Activated T-helper 2 cell treated with anti-CD3 and anti-CD28 coated beads, Interferon-gamma antibody, Interleukin-2, Interleukin-4, amounts not matched to agents 10 μg/mL and 5 μg/mL and 100 μg/mL, durations not matched to agents 14 hours and 24 hours and 36 hours (primary cell): Measurements from ENCODE around the gene HDAC10. TPM values are rescaled to one million over a fixed set of nuclear protein-coding genes. Genes with fewer than 3 reads are reported as not detected.

Source experiments
- DNase-seq: peaks from one replicate; pipeline ENCODE4 v3.0.0; 2021; ENCODE audit warnings: low spot score
- H3K27ac Mint-ChIP-seq: one replicate; pipeline ENCODE4 v1.8.0; 2021; ENCODE audit warnings: mixed read lengths
- H3K27me3 Mint-ChIP-seq: one replicate; pipeline ENCODE4 v1.8.0; 2021; ENCODE audit warnings: low read depth, mixed read lengths
- H3K36me3 Mint-ChIP-seq: one replicate; pipeline ENCODE4 v1.8.0; 2021; ENCODE audit warnings: low read depth, mixed read lengths
- H3K4me1 Mint-ChIP-seq: one replicate; pipeline ENCODE4 v1.8.0; 2021; ENCODE audit warnings: low read depth, mixed read lengths
- H3K4me3 Mint-ChIP-seq: one replicate; pipeline ENCODE4 v1.8.0; 2021; ENCODE audit warnings: low read depth, mild to moderate bottlenecking, moderate library complexity, mixed read lengths
- H3K9me3 Mint-ChIP-seq: one replicate; pipeline ENCODE4 v1.8.0; 2021; ENCODE audit warnings: mixed read lengths
- intact Hi-C: fragments of 100-400 bp; cut with micrococcal nuclease; formaldehyde crosslinking; loops from one replicate; pipeline ENCODE4 v1.15.1; 2023
- total RNA-seq: library from RNA; stranded (reverse); gene quantifications from 2 replicates; pipeline ENCODE4 v1.2.3, GENCODE V29; 2022

The HDAC10 gene
- total RNA-seq, 1 donor from 2014 or later, result 60.0 TPM

DNA sequence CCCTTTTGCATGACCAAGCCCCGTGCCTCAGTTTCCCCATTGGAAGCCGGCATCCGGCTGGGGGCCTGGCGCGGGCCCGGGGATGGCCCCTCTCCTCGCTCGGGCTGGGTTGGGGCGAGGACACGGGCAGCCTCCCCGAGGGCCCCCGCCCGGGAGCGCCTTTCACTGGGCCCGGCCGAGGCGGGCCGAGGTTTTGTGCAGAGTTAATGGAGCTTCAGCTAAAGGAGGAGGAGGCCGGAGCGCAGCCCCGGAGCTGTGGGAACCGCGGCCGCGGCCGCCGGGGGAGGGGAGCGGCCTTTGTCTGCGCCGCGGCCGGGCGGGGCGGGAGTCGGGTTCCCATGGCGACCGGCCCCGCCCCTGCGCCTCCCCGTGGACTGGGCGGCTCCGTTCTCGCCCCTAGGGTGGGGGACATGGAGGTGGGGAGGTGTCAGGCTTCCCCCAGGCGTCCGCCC, 20.5 kb upstream of the HDAC10 start:
- Mint-ChIP-seq H3K36me3 (no peaks in the 10 kb centered on the region), H3K4me1 (peaks cover 1% of the 10 kb centered on the region), H3K9me3 (no peaks in the 10 kb centered on the region), H3K27me3 (peaks cover 15% of the 10 kb centered on the region), H3K27ac (no peak overlapping the region), H3K4me3 (no peak overlapping the region)
- peak; percentile 49 for DNase-seq
- intact Hi-C loops, result loop anchor here (2.0 to 5.0 kb wide), 3 partner anchors 41 to 351 kb away; partner anchors contain the start of gene DENND6B

DNA sequence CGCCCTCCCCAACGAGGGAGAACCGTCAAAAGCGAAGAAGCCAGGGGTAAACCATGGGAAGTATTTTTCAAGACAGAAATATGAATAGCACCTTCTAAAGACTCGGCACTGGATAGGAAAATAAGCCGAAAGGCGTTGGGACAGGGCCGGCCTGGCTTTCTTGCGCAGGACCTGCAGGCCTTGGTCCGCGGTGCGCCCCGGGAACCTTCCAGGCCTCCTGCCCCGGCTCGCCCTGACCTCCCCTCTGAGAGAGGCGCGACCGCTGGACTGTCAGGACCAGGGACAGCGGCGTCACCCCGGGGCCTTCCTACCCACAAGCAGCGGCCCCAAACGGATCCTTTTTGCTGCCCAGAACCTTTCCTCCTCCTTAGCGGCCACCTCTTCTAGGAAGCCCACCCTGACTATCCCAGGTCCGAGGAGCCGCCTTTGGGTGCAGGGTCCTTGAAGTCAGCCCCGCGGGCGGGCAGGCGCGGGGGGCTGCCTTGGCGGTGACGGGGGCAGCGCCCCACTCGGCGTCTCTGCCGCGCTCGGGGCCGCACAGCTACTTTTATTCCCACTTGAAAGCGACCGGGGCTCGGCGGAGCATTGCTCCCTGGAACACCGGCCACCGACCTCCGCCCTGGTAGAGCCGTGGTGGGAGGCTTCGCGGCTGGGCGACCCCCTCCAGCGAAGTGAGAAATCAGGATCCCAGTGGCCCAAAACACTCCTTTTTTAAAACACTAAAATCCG, 19.8 kb upstream of the HDAC10 start:
- intact Hi-C loops, result loop anchor here (2.0 to 5.0 kb wide), 3 partner anchors 41 to 352 kb away; partner anchors contain the start of gene DENND6B
- no peak overlapping the region for H3K27ac Mint-ChIP-seq
- H3K4me3 Mint-ChIP-seq, result peak overlapping the region; percentile 66

DNA sequence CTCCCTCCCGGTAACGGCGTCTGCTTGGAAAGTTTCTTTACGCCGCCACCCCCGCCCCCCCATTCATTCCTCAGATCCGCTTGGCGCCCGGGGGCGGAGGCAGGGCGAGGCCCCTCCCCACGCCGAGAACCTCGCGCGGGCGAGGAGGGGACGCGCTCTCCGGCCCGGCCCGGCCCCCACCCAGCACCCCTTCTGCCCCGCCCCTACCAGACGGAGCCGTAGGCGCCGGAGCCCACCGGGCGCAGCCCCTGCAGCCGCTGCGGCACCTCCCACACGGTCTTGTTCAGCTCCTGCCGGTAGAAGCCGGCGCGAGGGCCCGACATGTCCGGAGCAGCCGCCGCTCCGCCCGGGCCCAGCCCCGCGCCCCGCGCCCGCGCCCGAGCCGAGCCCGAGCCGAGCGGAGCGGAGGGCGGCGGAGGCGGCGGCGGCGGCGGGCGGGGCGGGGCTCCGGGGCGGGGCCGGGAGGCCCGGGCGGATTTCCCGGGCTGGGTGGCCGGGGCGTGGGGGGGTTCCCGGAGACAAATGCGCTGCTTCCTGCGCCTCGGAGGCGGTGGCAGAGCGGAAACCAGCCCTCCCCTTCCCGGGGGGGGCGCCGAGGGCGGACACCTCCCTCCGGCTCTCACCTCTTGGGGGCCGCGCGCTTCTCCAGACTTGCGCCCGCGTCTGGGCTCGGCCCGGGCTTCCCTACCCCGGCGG, 19.1 kb upstream of the HDAC10 start, which contains the start of gene MAPK11:
Gene MAPK11 (minus strand): TSS at position 411 of the 696 bp plus-strand sequence. CDS start 88 bp downstream, at position 323.
- no peaks in the 10 kb centered on the region for H3K9me3 Mint-ChIP-seq
- no peak within 1 kb of the TSS for H3K27ac Mint-ChIP-seq
- intact Hi-C loops, result loop anchor here (2.0 to 5.0 kb wide), 3 partner anchors 42 to 353 kb away; partner anchors contain the start of gene DENND6B
- H3K27me3 Mint-ChIP-seq, result peaks cover 15% of the 10 kb centered on the region
- peak; percentile 66 for DNase-seq
- no peaks in the 10 kb centered on the region for H3K36me3 Mint-ChIP-seq
- H3K4me1 Mint-ChIP-seq, result peaks cover 1% of the 10 kb centered on the region
- peak within 1 kb of the TSS; percentile 70 for H3K4me3 Mint-ChIP-seq

More for the DNA sequence above, 19.8 kb upstream of the HDAC10 start:
- Mint-ChIP-seq H3K4me1 (peaks cover 1% of the 10 kb centered on the region), H3K27me3 (peaks cover 15% of the 10 kb centered on the region), H3K36me3 (no peaks in the 10 kb centered on the region), H3K9me3 (no peaks in the 10 kb centered on the region)
- DNase-seq, result peak; percentile 67

DNA sequence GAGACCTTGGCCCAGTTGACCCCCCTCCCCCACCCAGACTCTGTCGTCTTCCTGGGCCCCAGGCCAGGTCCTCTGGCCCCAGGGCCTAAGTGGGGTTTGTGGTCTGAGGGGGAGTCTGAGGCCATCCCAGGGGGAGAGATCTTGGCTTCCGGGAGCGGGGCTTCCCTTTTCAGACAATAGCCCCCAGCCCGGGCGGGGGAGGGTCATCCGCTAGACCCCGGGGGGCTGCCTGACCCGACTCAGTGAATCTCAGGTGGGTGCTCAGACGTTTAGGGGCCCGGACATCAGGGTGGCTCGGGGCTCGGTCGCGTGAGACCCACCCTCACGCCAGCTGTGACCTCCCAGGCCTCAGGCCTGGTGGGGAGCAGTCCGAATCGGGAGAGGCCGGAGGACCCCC, 18.5 kb upstream of the HDAC10 start:
- Mint-ChIP-seq H3K36me3 (no peaks in the 10 kb centered on the region), H3K9me3 (no peaks in the 10 kb centered on the region), H3K4me1 (peaks cover 1% of the 10 kb centered on the region), H3K27ac (no peak overlapping the region), H3K4me3 (peak overlapping the region; percentile 70), H3K27me3 (peaks cover 15% of the 10 kb centered on the region)
- DNase-seq, result no peak
- intact Hi-C loops, result no loop called here

DNA sequence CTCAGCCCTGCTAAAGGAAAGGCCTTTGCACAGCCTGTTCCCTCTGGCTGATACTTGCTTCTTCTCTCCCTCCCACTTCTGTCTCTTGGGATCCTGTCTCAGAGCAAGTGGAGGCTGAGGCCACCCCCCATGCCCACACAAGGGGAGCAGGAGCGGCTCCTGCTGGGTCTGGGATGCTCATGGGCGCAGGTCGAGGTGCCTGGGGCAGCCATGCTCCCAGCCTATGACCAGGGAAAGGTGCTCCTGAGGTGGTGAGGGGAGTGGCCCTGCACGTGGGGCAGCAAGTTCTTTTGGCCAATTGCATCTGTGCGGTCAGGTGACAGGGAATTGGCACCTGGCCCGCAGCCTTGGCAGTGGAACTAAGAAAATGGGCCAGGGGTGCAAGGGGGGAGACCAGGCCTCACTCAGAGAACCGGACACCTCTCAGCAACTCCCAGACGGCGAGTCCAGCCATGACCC, 17.6 kb upstream of the HDAC10 start:
- Mint-ChIP-seq H3K36me3 (no peaks in the 10 kb centered on the region), H3K9me3 (no peaks in the 10 kb centered on the region), H3K27me3 (peaks cover 11% of the 10 kb centered on the region), H3K4me1 (peaks cover 1% of the 10 kb centered on the region), H3K4me3 (peak overlapping the region; percentile 26), H3K27ac (no peak overlapping the region)
- intact Hi-C loops, result no loop called here
- no peak for DNase-seq

DNA sequence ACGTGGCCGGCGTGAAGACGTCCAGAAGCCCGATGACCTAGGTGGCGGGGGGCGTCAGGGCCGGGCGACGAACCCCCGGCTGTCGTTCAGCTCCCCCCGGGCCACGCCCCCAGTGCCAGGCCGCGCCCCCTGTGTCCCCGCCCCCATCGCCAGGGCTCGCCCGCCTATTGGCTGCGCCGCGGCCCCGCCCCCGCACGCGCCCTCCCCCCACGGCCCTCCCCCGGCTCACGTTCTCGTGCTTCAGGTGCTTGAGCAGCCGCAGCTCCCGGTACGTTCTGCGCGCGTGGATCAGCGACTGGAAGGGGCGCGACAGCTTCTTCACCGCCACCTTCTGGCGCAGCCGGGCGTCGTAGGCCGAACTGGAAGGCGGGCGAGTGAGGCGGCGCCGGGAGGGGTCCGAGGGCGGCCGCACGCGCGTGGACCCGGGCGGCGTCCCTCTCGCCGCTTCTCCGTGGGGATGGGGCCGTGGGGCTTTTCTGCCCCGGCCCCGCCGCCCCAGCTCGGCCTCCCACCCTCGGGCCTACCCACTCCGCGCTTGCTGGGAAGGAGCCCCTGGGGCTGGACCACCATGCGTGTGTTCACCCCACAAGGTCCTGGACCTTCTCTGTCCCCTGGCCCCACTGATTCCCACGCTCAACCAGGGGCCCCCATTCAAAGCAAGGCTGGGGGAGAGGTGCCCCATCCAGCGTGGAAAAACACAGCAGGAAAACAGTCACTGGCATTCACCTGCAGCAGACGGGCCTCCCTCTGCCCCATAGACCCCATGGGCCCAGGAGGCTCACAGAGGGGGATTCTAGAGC, 16.7 kb upstream of the HDAC10 start:
- no peak overlapping the region for H3K27ac Mint-ChIP-seq
- no peaks in the 10 kb centered on the region for H3K9me3 Mint-ChIP-seq
- peak; percentile 38 for DNase-seq
- no peaks in the 10 kb centered on the region for H3K36me3 Mint-ChIP-seq
- no peak overlapping the region for H3K4me3 Mint-ChIP-seq
- intact Hi-C loops, result no loop called here
- peaks cover 11% of the 10 kb centered on the region for H3K27me3 Mint-ChIP-seq
- peaks cover 1% of the 10 kb centered on the region for H3K4me1 Mint-ChIP-seq

DNA sequence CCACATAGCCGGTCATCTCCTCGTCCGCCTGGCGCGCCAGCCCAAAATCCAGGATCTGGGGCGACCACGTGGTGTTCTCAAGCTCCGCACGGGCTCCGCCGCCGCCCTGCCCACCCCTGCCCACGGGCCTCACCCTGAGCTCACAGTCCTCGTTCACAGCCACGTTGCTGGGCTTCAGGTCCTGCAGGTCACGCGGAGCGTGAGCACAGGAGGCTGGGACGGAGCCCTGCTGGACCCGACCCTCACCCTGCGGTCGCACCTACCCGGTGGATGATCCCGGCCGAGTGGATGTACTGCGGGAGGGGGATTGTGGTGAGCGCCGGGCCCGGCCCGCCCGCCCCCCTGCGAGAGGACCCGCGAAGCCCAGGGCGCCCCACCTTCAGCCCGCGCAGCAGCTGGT, 15.9 kb upstream of the HDAC10 start:
- DNase-seq, result no peak
- Mint-ChIP-seq H3K4me3 (no peak overlapping the region), H3K4me1 (peaks cover 6% of the 10 kb centered on the region), H3K27me3 (peaks cover 12% of the 10 kb centered on the region), H3K27ac (no peak overlapping the region), H3K36me3 (no peaks in the 10 kb centered on the region), H3K9me3 (no peaks in the 10 kb centered on the region)
- intact Hi-C loops, result no loop called here

DNA sequence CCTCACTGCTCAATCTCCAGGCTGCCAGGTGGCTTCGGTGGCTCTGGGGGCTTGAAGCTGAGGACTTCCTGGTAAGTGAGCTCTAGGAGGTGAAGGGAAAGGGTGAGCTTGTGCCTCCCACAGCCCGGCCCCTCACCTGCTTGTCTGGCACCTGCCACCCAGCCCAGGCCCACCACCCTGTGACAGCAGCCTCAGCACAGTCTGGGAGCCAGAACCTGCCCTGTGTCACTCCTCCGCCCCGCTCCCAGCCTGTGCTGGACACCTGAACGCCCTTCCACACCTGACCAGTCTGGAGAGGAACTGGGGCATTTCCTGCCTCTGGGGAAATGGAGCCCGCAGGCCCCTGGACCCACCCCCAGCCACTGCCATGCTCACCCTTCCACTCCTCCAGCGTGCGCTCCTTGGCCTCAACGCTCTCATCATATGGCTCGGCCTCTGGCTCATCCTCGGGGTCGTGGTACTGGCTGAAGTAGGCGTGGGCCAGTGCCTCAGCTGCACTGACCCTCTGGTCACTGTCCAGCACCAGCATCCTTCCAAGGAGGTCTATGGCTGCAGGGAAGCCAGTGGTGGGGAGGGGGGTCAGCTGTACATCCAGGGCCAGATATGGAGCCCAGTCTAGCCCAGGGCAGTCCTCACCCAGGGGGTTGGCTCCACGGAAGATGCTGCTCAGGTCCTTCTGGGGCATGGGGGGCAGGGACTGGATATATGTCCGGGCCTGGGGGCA, 14.0 kb upstream of the HDAC10 start:
- H3K27ac Mint-ChIP-seq, result no peak overlapping the region
- intact Hi-C loops, result no loop called here
- H3K4me1 Mint-ChIP-seq, result peaks cover 6% of the 10 kb centered on the region
- no peaks in the 10 kb centered on the region for H3K9me3 Mint-ChIP-seq
- DNase-seq, result no peak
- no peaks in the 10 kb centered on the region for H3K36me3 Mint-ChIP-seq
- peaks cover 12% of the 10 kb centered on the region for H3K27me3 Mint-ChIP-seq
- H3K4me3 Mint-ChIP-seq, result no peak overlapping the region

DNA sequence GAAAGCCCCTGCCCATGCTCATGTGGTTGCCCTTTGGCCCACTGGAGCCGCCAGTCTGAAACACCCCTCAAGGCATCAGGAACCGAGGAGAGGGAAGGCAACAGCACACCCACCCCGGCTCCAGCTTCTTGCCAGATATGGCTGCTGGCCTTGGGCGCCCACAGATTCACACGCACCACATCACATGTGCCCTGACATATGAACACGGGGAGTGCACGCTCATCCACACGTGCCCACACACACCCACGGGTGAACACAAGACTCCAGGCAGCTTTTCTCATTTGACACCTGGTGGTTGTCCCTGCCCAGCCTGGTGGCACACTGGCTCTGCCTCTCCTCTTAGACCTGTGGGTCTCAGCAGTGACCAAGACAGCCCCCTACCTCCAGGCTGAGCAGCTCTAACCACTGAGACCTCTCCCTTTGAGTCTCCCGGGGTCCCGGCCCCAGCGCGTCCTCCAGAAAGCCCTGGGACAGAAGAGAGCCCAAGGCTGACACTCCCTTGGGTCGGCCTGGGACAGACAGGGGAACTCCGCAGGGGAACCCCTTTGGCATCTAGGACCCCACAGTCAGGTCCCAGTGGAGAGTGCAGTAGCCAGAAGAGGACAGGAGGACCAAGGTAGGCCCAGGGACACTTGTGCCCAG, 13.2 kb upstream of the HDAC10 start:
- Mint-ChIP-seq H3K27ac (no peak overlapping the region), H3K4me1 (peaks cover 6% of the 10 kb centered on the region), H3K36me3 (no peaks in the 10 kb centered on the region), H3K27me3 (peaks cover 12% of the 10 kb centered on the region), H3K9me3 (no peaks in the 10 kb centered on the region), H3K4me3 (no peak overlapping the region)
- intact Hi-C loops, result no loop called here
- DNase-seq, result no peak

DNA sequence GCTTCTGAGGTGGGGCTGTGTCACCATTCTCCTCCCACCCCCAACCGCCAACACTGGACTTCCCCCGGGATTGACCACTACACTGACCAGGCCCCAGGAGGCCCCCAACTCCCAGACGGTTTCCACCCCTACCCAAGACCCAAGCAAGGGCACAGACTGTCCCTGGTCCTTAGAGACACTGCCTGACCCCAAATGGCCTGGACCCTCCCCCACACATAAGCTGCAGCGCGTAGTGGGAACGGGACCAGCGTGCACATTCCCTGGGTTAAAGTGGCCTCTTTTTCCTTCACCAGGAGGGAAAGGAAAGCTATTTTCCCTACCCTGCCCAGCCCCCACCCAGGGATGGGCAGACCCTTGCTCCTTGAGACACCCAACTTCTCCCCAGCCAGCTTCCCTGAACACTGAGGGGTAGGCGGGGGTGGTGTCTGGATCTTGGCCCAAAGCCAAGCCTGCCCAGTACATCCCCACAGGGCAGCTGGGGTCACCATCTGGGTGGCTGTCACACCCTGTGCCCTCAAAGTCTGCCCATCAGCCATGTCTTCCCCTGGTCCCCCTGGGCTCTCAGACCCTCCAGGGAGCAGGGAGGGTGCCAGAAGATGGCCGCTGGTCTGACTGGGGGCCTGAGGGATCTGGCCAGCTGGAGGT, 12.0 kb upstream of the HDAC10 start:
- intact Hi-C loops, result no loop called here
- H3K9me3 Mint-ChIP-seq, result no peaks in the 10 kb centered on the region
- DNase-seq, result no peak
- peaks cover 10% of the 10 kb centered on the region for H3K27me3 Mint-ChIP-seq
- H3K36me3 Mint-ChIP-seq, result no peaks in the 10 kb centered on the region
- H3K27ac Mint-ChIP-seq, result no peak overlapping the region
- H3K4me3 Mint-ChIP-seq, result no peak overlapping the region
- peaks cover 5% of the 10 kb centered on the region for H3K4me1 Mint-ChIP-seq

DNA sequence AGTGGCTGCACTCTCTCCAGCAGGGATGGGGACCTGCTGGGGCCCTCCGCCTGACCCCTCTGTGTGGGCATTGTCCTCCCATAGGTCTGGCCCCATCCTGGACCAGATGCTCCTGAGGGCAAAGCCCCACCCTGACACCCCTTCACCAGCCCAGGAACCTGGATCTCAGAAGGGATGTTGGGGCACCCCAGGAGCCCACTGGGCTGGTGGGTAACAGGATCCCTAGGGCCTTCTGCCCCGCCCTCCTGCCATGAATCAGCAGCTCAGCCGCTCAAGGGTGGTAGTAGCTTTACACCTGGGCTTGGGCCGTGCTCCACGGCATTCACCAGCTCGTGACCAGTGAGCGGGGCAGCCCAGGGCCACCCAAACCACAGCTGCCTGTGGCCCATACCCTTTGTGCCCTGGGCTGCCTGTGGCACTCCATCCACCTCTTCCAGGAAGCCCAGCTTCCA, 11.4 kb upstream of the HDAC10 start:
- H3K27me3 Mint-ChIP-seq, result peaks cover 9% of the 10 kb centered on the region
- peaks cover 5% of the 10 kb centered on the region for H3K4me1 Mint-ChIP-seq
- H3K27ac Mint-ChIP-seq, result no peak overlapping the region
- intact Hi-C loops, result no loop called here
- no peaks in the 10 kb centered on the region for H3K9me3 Mint-ChIP-seq
- DNase-seq, result no peak
- no peaks in the 10 kb centered on the region for H3K36me3 Mint-ChIP-seq
- peak overlapping the region; percentile 69 for H3K4me3 Mint-ChIP-seq
